HCT116 (cell line): ENCODE data around the gene SSUH2. TPM values are rescaled to one million over a fixed set of nuclear protein-coding genes. Genes with fewer than 3 reads are reported as not detected.

Source experiments
- ATAC-seq: fragments of 200-7000 bp; cut with Tn5 transposase; 2 replicates; pipeline ENCODE4 v1.9.1; 2020; ENCODE audit warnings: mild to moderate bottlenecking, moderate library complexity
- BruUV-seq: library from RNA; stranded (reverse); fragments of 400-500 nt; replicated peaks from 2 replicates; lab custom pipeline; 2021; lab: Mats Ljungman, UMichigan
- CTCF ChIA-PET: fragments of 300-600 bp; sonication (Branson Sonifier 250); formaldehyde crosslinking; loops from one replicate; lab custom pipeline; 2021; ENCODE audit warnings: antibody characterized with exemption; lab: Charles Lee
- POLR2A ChIA-PET: fragments of 300-600, 350-600 bp; sonication (Branson Sonifier 250); formaldehyde crosslinking; loops from one replicate; lab custom pipeline; 2021; ENCODE audit warnings: antibody characterized with exemption; lab: Charles Lee
- RAD21 ChIA-PET, 2 experiments: fragments of 300-600 bp; sonication (Branson Sonifier 250); formaldehyde crosslinking; loops; one replicate each; lab custom pipeline; 2023; ENCODE audit warnings: low total read pairs in 2 of 2; ENCODE audit not compliant: uncharacterized antibody in 2 of 2, unreplicated experiment in 2 of 2, low non-redundant PET in 1 of 2; lab: Charles Lee
- DNase-seq: peaks from one replicate; pipeline ENCODE4 v3.0.0-alpha.2; 2010; ENCODE audit warnings: low read depth, low spot score
- H2AFZ ChIP-seq: fragments of 200-600 bp; shearing (Covaris generic), sonication (generic); 2 replicates; pipeline ENCODE4 v1.6.1; 2017; ENCODE audit warnings: low read depth, mixed run types, mixed read lengths, antibody characterized with exemption, low read length; ENCODE audit not compliant: poor library complexity, severe bottlenecking
- H3K27ac ChIP-seq: 2 replicates; pipeline ENCODE4 v1.5.1; 2012; ENCODE audit warnings: low read depth, low read length
- H3K27me3 ChIP-seq: fragments of 200-600 bp; sonication (generic); 2 replicates; pipeline ENCODE4 v1.6.1; 2016; ENCODE audit warnings: mixed run types, low read length, mixed read lengths; ENCODE audit not compliant: insufficient read depth
- H3K36me3 ChIP-seq, 2 experiments: fragments of 200-500 bp in 1 of 2; fragments of 200-600 bp in 1 of 2; sonication (Bioruptor generic) in 1 of 2; sonication (generic) in 1 of 2; 2 replicates each; pipeline versions ENCODE4 v1.5.1 to v1.6.1; 2014 to 2016; ENCODE audit warnings: low read length in 2 of 2, inconsistent platforms in 1 of 2, mixed read lengths in 1 of 2, mixed run types in 1 of 2; ENCODE audit not compliant: insufficient read depth in 2 of 2, control insufficient read depth in 1 of 2
- H3K4me1 ChIP-seq, 2 experiments: fragments of 200-600 bp in 1 of 2; sonication (generic) in 1 of 2; 2 replicates each; pipeline versions ENCODE4 v1.5.1 to v1.6.1; 2012 to 2017; ENCODE audit warnings: low read length in 2 of 2, inconsistent platforms in 1 of 2, mild to moderate bottlenecking in 1 of 2, mixed read lengths in 1 of 2, mixed run types in 1 of 2, moderate library complexity in 1 of 2; ENCODE audit not compliant: insufficient read depth in 2 of 2, control insufficient read depth in 1 of 2
- H3K4me2 ChIP-seq: fragments of 200-600 bp; sonication (generic); 2 replicates; pipeline ENCODE4 v1.6.1; 2017; ENCODE audit warnings: mixed run types, low read length, mixed read lengths
- H3K4me3 ChIP-seq, 2 experiments: fragments of 200-600 bp in 1 of 2; sonication (generic) in 1 of 2; replicated peaks in 1 of 2; 2 replicates each; pipeline ENCODE4 v1.5.1; 2011 to 2016; ENCODE audit warnings: low read length in 2 of 2, control low read depth in 1 of 2, low read depth in 1 of 2, mild to moderate bottlenecking in 1 of 2, mixed read lengths in 1 of 2, mixed run types in 1 of 2
- H3K79me2 ChIP-seq: fragments of 200-600 bp; sonication (generic); 2 replicates; pipeline ENCODE4 v1.6.1; 2017; ENCODE audit warnings: mild to moderate bottlenecking, mixed run types, low read length, moderate library complexity, mixed read lengths; ENCODE audit not compliant: insufficient read depth
- H3K9ac ChIP-seq: fragments of 200-600 bp; sonication (generic); 2 replicates; pipeline ENCODE4 v1.6.1; 2016; ENCODE audit warnings: low read length, mixed read lengths
- H3K9me2 ChIP-seq: fragments of 200-600 bp; sonication (generic), shearing (Covaris generic); 2 replicates; pipeline ENCODE4 v1.6.1; 2017; ENCODE audit warnings: mixed run types, mild to moderate bottlenecking, moderate library complexity; ENCODE audit not compliant: insufficient read depth
- H3K9me3 ChIP-seq, 2 experiments: fragments of 200-500 bp in 1 of 2; fragments of 200-600 bp in 1 of 2; sonication (Bioruptor generic) in 1 of 2; sonication (generic) in 1 of 2; 2 replicates each; pipeline ENCODE4 v1.6.1; 2014 to 2017; ENCODE audit warnings: low read length in 2 of 2, mixed read lengths in 2 of 2, inconsistent platforms in 1 of 2, low read depth in 1 of 2, mild to moderate bottlenecking in 1 of 2, mixed run types in 1 of 2, moderate library complexity in 1 of 2; ENCODE audit not compliant: control insufficient read depth in 1 of 2, insufficient read depth in 1 of 2
- H4K20me1 ChIP-seq: fragments of 200-600 bp; sonication (generic), shearing (Covaris generic); 2 replicates; pipeline ENCODE4 v1.6.1; 2017; ENCODE audit warnings: mixed run types, mild to moderate bottlenecking, moderate library complexity; ENCODE audit not compliant: insufficient read depth
- ATF3 ChIP-seq: IDR thresholded peaks from 2 replicates; pipeline ENCODE4 v1.6.1; 2012
- CBX3 ChIP-seq: IDR thresholded peaks from 2 replicates; pipeline ENCODE4 v1.6.1; 2012; ENCODE audit warnings: low read depth
- CTCF ChIP-seq, 3 experiments: fragments of 200-600 bp in 1 of 3; sonication (generic) in 1 of 3; IDR thresholded peaks in 2 of 3; conservative IDR thresholded peaks in 1 of 3; 2 replicates each; pipeline ENCODE4 v1.5.1; 2012 to 2017; ENCODE audit warnings: low read depth in 2 of 3, low read length in 2 of 3, antibody characterized with exemption in 1 of 3, borderline replicate concordance in 1 of 3, control low read depth in 1 of 3, mild to moderate bottlenecking in 1 of 3, mixed read lengths in 1 of 3, mixed run types in 1 of 3, moderate library complexity in 1 of 3; ENCODE audit not compliant: insufficient read depth in 1 of 3
- EGR1 ChIP-seq: IDR thresholded peaks from 2 replicates; pipeline ENCODE4 v1.6.1; 2012; ENCODE audit warnings: low read depth
- EZH2 ChIP-seq: fragments of 200-600 bp; sonication (generic); IDR thresholded peaks from 2 replicates; pipeline ENCODE4 v1.6.1; 2017; ENCODE audit warnings: antibody characterized with exemption, mixed run types
- EZH2phosphoT487 ChIP-seq: fragments of 200-600 bp; IDR thresholded peaks from 2 replicates; pipeline ENCODE4 v1.6.1; 2018; ENCODE audit warnings: antibody characterized with exemption, borderline replicate concordance
- JUND ChIP-seq: IDR thresholded peaks from 2 replicates; pipeline ENCODE4 v1.6.1; 2012
- MAX ChIP-seq: IDR thresholded peaks from 2 replicates; pipeline ENCODE4 v1.6.1; 2012
- POLR2AphosphoS5 ChIP-seq: IDR thresholded peaks from 2 replicates; pipeline ENCODE4 v1.6.1; 2011; ENCODE audit warnings: mild to moderate bottlenecking, low read depth, low read length, moderate library complexity
- RAD21 ChIP-seq: IDR thresholded peaks from 2 replicates; pipeline ENCODE4 v1.6.1; 2012; ENCODE audit warnings: low read depth, mild to moderate bottlenecking
- SIN3A ChIP-seq: IDR thresholded peaks from 2 replicates; pipeline ENCODE4 v1.6.1; 2012; ENCODE audit warnings: low read depth
- SP1 ChIP-seq: IDR thresholded peaks from 2 replicates; pipeline ENCODE4 v1.6.1; 2012; ENCODE audit warnings: low read depth
- SRF ChIP-seq: IDR thresholded peaks from 2 replicates; pipeline ENCODE4 v1.6.1; 2012; ENCODE audit warnings: low read depth
- YY1 ChIP-seq: IDR thresholded peaks from 2 replicates; pipeline ENCODE4 v1.6.1; 2011; ENCODE audit warnings: low read length, low read depth, moderate library complexity, mild to moderate bottlenecking; ENCODE audit not compliant: insufficient replicate concordance; ENCODE audit errors: extremely low read depth
- ZBTB33 ChIP-seq: IDR thresholded peaks from 2 replicates; pipeline ENCODE4 v1.6.1; 2011; ENCODE audit warnings: mild to moderate bottlenecking, low read length, moderate library complexity; ENCODE audit not compliant: insufficient replicate concordance; ENCODE audit errors: extremely low read depth
- ZFX ChIP-seq: fragments of 450-650 bp; IDR thresholded peaks from 2 replicates; pipeline ENCODE4 v1.6.1; 2017
- ZNF274 ChIP-seq: fragments of 200-500 bp; sonication (Bioruptor generic); IDR thresholded peaks from 2 replicates; pipeline ENCODE4 v1.6.1; 2014; ENCODE audit warnings: mild to moderate bottlenecking, low read depth, low read length, inconsistent platforms
- intact Hi-C: fragments of 100-400 bp; cut with micrococcal nuclease; formaldehyde crosslinking; loops from 2 replicates; pipeline ENCODE4 v1.10.0; 2022
- total RNA-seq: library from RNA; stranded (reverse); gene quantifications from one replicate; pipeline ENCODE4 v1.2.1, GENCODE V29; 2021; ENCODE audit not compliant: unreplicated experiment

The SSUH2 gene
- total RNA-seq, 1 experiment from 2014 or later = 0.76 TPM

GRCh38 chr3:8638994-8639658, 5.5 kb downstream of the SSUH2 start:
- POLR2A ChIA-PET = no interaction called here
- H4K20me1 ChIP-seq = no peaks in the 10 kb centered on the region
- RAD21 ChIA-PET = no interaction called here
- no peak overlapping the region for H3K4me2 ChIP-seq
- no peak overlapping the region for H2AFZ ChIP-seq
- TF ChIP-seq RAD21 (no peak), CBX3 (no peak)
- TF ChIP-seq, all 23 proteins: peak for 0
- H3K27me3 ChIP-seq = no peaks in the 10 kb centered on the region
- ATAC-seq (no peak), DNase-seq (no peak)
- H3K9me2 ChIP-seq = no peaks in the 10 kb centered on the region
- BruUV-seq = no TSS peak
- no peak overlapping the region for H3K4me3 ChIP-seq
- H3K79me2 ChIP-seq = no peaks in the 10 kb centered on the region
- peaks cover 0 to 14% of the 10 kb centered on the region in 2 experiments; a peak in 2 of 4 replicates for H3K4me1 ChIP-seq
- CTCF ChIA-PET = no interaction called here
- H3K36me3 ChIP-seq = no peaks in the 10 kb centered on the region
- no peak overlapping the region for H3K9ac ChIP-seq
- H3K27ac ChIP-seq = no peak overlapping the region
- H3K9me3 ChIP-seq = no peaks in the 10 kb centered on the region
- intact Hi-C loops = no loop called here

GRCh38 chr3:8637348-8637747, 7.2 kb downstream of the SSUH2 start:
- Histone ChIP-seq H4K20me1 (no peaks in the 10 kb centered on the region), H3K27ac (no peak overlapping the region), H3K4me2 (no peak overlapping the region), H3K79me2 (no peaks in the 10 kb centered on the region), H3K4me3 (no peak overlapping the region), H3K9me2 (no peaks in the 10 kb centered on the region), H2AFZ (no peak overlapping the region), H3K9ac (no peak overlapping the region), H3K4me1 (peaks cover 2 to 28% of the 10 kb centered on the region in 2 experiments), H3K36me3 (no peaks in the 10 kb centered on the region), H3K27me3 (no peaks in the 10 kb centered on the region), H3K9me3 (no peaks in the 10 kb centered on the region)
- no peak for DNase-seq
- no peak for ATAC-seq
- ChIA-PET POLR2A (no interaction called here), RAD21 (no interaction called here), CTCF (interaction anchor here (1.2 kb wide), 1 partner anchor 9 kb away, joined by 3 read pairs; no protein-coding TSS in a partner anchor)
- no TSS peak for BruUV-seq
- intact Hi-C loops = no loop called here
- TF ChIP-seq SIN3A (no peak), YY1 (no peak), SP1 (no peak), ZBTB33 (no peak), SRF (no peak), RAD21 (no peak), EZH2phosphoT487 (no peak), POLR2AphosphoS5 (no peak), ZFX (no peak), EZH2 (no peak), EGR1 (no peak), MAX (no peak), ATF3 (no peak), CTCF (IDR thresholded peaks at IDR 0.05 in 2 of 3, conservative IDR thresholded peaks at IDR 0.05 in 1 of 3; ENCODE audit: borderline replicate concordance in 1 of 3, insufficient read depth in 1 of 3, low read depth in 2 of 3, low read length in 2 of 3) (no peak), ZNF274 (no peak), JUND (no peak)
